ENCODE data around the gene GDF15.

- TF ChIP-seq POLR2A (IDR thresholded peaks at IDR 0.05) = no peak
- TF ChIP-seq CTCF (IDR thresholded peaks at IDR 0.05) = no peak
Measured at GRCh38 chr19:18437491-18438330, 51.8 kb downstream of the GDF15 start, which contains the start of gene ISYNA1.

Data from testis (tissue), 2 donors.